ENCODE results near the gene GAS7. TPM values are rescaled to one million over a fixed set of nuclear protein-coding genes. Genes with fewer than 3 reads are reported as not detected.

The GAS7 gene
- total RNA-seq, 1 donor from 2014 or later: 39.8 TPM

- Mint-ChIP-seq H3K27ac (no peak overlapping the region), H3K36me3 (ENCODE audit: low read depth) (no peaks in the 10 kb centered on the region)
These were observed 32.0 kb downstream of the GAS7 start for GRCh38 chr17:10166176-10166935.

GRCh38 chr17:10162096-10162495, 36.3 kb downstream of the GAS7 start:
- H3K27me3 Mint-ChIP-seq: no peaks in the 10 kb centered on the region
- ChIA-PET CTCF (no interaction called here), POLR2A (interaction anchor here (0.6 kb wide), 1 partner anchor 36 kb away, joined by 8 read pairs; no protein-coding TSS in a partner anchor)
- no peak overlapping the region for H3K4me3 Mint-ChIP-seq
- H3K9me3 Mint-ChIP-seq: no peaks in the 10 kb centered on the region
- H3K4me1 Mint-ChIP-seq: peaks cover 28% of the 10 kb centered on the region
- DNase-seq (no peak), ATAC-seq (ENCODE audit: low read depth) (peak; percentile 29)
- intact Hi-C loops (cut with micrococcal nuclease): no loop called here
- no peaks in the 10 kb centered on the region for H3K36me3 Mint-ChIP-seq (ENCODE audit: low read depth)
- H3K27ac Mint-ChIP-seq: no peak overlapping the region
- no peak for TF ChIP-seq CTCF (IDR thresholded peaks at IDR 0.05)

More at GRCh38 chr17:10166176-10166935, 32.0 kb downstream of the GAS7 start:
- DNase-seq: no peak
- intact Hi-C loops (cut with micrococcal nuclease): no loop called here
- H3K4me1 Mint-ChIP-seq: peaks cover 28% of the 10 kb centered on the region
- H3K27me3 Mint-ChIP-seq: no peaks in the 10 kb centered on the region
- no peaks in the 10 kb centered on the region for H3K9me3 Mint-ChIP-seq
- ChIA-PET CTCF (interaction anchor here (1.3 kb wide), 1 partner anchor 47 kb away, joined by 3 read pairs; no protein-coding TSS in a partner anchor), POLR2A (interaction anchor here (0.5 to 1.0 kb wide), 3 partner anchors 9 to 29 kb away, joined by 4 to 6 read pairs (median 4); no protein-coding TSS in a partner anchor)
- ATAC-seq (ENCODE audit: low read depth): no peak
- no peak overlapping the region for H3K4me3 Mint-ChIP-seq
- TF ChIP-seq CTCF (IDR thresholded peaks at IDR 0.05): no peak

- no peak overlapping the region for H3K27ac Mint-ChIP-seq
- intact Hi-C loops (cut with micrococcal nuclease): no loop called here
- no peak for ATAC-seq (ENCODE audit: low read depth)
- no peak overlapping the region for H3K4me3 Mint-ChIP-seq
- H3K4me1 Mint-ChIP-seq: peaks cover 32% of the 10 kb centered on the region
- H3K27me3 Mint-ChIP-seq: no peaks in the 10 kb centered on the region
- no peaks in the 10 kb centered on the region for H3K9me3 Mint-ChIP-seq
- POLR2A ChIA-PET: interaction anchor here (0.6 to 0.7 kb wide), 2 partner anchors 36 to 96 kb away, joined by 3 to 8 read pairs; no protein-coding TSS in a partner anchor
- H3K36me3 Mint-ChIP-seq (ENCODE audit: low read depth): no peaks in the 10 kb centered on the region
- TF ChIP-seq CTCF (IDR thresholded peaks at IDR 0.05): no peak
- DNase-seq: no peak
- CTCF ChIA-PET: no interaction called here
These were observed 37.0 kb downstream of the GAS7 start for GRCh38 chr17:10161386-10161785.

GRCh38 chr17:10156948-10157607, 41.3 kb downstream of the GAS7 start:
- ATAC-seq (ENCODE audit: low read depth) (peak; percentile 79), DNase-seq (peak; percentile 47)
- Mint-ChIP-seq H3K27ac (peak overlapping the region; percentile 90), H3K4me3 (peak overlapping the region; percentile 33), H3K9me3 (no peaks in the 10 kb centered on the region), H3K4me1 (peaks cover 32% of the 10 kb centered on the region), H3K27me3 (no peaks in the 10 kb centered on the region), H3K36me3 (ENCODE audit: low read depth) (no peaks in the 10 kb centered on the region)
- ChIA-PET POLR2A (interaction anchor here (0.6 to 1.1 kb wide), 2 partner anchors 9 to 10 kb away, joined by 3 to 4 read pairs; no protein-coding TSS in a partner anchor), CTCF (no interaction called here)
- intact Hi-C loops (cut with micrococcal nuclease): loop anchor here (2.0 to 5.0 kb wide), 2 partner anchors 116 to 190 kb away; no protein-coding TSS in a partner anchor
- TF ChIP-seq CTCF (IDR thresholded peaks at IDR 0.05): no peak

DNA sequence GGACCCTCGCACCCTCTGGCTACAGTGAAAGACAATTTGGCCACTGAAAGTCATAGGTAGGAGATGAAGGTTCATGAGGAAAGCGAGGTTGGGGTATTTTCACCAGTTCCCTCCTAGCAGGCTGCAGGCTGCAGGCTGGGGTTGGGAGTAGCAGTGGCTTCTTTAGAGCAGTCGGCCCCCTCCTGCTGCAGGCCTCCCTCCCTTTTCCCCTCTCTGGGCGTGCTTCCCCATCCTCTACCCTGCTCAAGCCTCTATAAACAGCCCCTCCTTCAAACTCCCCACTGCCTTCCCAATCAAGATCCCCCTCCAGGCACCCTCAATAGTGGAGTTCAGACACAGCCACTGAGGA, 41.8 kb downstream of the GAS7 start:
- intact Hi-C loops (cut with micrococcal nuclease): loop anchor here (2.0 to 5.0 kb wide), 2 partner anchors 116 to 189 kb away; no protein-coding TSS in a partner anchor
- TF ChIP-seq CTCF (IDR thresholded peaks at IDR 0.05): no peak
- DNase-seq (no peak), ATAC-seq (ENCODE audit: low read depth) (peak; percentile 32)
- Mint-ChIP-seq H3K27me3 (no peaks in the 10 kb centered on the region), H3K4me1 (peaks cover 35% of the 10 kb centered on the region), H3K36me3 (ENCODE audit: low read depth) (no peaks in the 10 kb centered on the region), H3K9me3 (no peaks in the 10 kb centered on the region), H3K27ac (peak overlapping the region; percentile 90), H3K4me3 (peak overlapping the region; percentile 33)
- CTCF ChIA-PET: no interaction called here
- POLR2A ChIA-PET: interaction anchor here (0.6 to 1.1 kb wide), 2 partner anchors 9 to 10 kb away, joined by 3 to 4 read pairs; no protein-coding TSS in a partner anchor
